Measurements from ENCODE around the gene B4GALT3. TPM values are rescaled to one million over a fixed set of nuclear protein-coding genes. Genes with fewer than 3 reads are reported as not detected.
A peak's percentile ranks its signal among the peaks of the same experiment; 100 is the strongest.
"Not testable (repeated sequence)": the region's sequence is repeated elsewhere in the genome, so short reads cannot be mapped to it uniquely, and the experiment has no call there.

Gene B4GALT3
- total RNA-seq (2014; rRNA removed), result 40.4 and 42.6 TPM in 2 replicates
- 29.1 TPM for polyA plus RNA-seq (2012)

DNA sequence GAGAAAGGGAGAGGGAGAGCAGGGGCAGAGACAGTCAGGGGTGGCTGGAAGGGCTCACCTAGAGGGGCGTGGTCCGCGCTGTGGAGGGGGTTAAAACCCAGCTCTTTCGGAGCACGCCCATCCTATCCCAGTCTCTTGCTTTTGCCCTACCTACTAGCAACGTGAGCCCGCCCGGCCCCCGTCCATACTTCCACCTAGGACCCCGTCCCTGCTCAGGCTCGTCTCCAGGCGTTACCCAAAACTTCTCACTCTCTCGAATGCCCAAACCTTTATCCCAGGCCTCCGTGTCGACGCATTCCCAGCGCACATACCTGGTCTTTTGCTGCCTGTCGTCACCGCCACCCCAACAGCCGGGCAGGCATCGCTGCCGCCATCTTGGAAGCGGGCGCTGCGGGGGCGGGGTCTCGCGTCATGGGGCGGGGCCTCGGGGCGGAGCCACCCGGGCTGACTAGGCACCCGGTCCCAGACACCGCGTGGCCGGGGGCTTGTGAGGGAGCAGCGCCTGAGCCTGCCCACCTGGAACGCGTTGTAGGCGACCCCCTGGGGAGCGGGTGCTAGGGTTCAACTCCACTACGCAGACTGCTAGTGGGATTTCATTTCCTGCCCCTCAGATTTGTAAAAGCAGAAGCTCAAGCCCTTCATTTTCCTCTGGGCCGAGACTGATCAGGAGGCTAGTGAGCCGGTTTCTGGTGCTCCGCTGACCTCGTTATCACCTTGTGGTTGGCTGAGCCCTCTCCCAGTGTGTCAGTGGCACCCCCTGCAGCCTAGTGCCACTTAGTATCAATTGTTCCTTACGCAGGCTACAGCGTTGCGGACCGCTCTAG is at the start of gene B4GALT3:
Gene B4GALT3, minus strand, starts transcription at position 396 of the 824 bp plus-strand sequence. CDS start 1,447 bp downstream, outside the sequence.
- DNase-seq (ENCODE audit: low read depth), result peak; percentile 62

DNA sequence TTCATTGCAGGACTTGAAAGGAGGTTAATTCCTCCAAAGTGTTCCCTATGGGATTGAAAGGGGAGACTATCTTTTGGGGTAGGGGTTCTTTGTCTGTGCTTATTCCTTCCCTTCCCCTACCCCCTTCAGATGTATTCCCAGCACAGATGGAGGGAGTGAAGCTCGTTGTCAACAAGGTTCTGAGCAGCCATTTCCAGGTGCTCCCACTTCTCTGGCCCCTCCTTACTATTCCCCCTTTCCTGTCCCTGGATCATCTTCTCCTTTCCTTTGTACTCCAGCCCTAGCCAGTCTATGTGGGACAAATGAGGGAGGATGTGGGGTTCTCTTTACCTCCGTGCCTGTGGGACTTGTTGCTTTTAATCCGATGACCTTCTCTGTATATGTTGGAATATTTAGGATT is 49.5 kb upstream of the B4GALT3 start:
- no peak for DNase-seq (ENCODE audit: low read depth)

DNA sequence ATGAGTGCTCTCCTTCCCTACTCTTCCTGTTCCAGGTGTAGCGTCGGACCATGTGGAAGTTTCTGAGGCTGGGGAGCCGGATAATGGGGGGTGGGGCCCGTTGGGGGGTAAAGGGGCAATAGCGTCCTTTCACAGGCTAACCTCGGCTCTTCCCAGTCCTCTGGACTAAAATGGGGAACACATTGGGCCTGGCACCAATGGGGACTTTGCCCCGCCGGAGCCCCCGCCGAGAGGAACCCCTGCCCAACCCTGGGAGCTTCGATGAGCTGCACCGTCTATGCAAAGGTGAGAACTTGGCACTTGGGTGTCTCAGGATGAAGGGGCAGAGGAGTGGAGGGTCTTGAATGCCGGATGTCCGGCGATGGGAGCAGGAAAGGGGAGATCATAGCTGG is 49.0 kb upstream of the B4GALT3 start:
- no peak for DNase-seq (ENCODE audit: low read depth)

DNA sequence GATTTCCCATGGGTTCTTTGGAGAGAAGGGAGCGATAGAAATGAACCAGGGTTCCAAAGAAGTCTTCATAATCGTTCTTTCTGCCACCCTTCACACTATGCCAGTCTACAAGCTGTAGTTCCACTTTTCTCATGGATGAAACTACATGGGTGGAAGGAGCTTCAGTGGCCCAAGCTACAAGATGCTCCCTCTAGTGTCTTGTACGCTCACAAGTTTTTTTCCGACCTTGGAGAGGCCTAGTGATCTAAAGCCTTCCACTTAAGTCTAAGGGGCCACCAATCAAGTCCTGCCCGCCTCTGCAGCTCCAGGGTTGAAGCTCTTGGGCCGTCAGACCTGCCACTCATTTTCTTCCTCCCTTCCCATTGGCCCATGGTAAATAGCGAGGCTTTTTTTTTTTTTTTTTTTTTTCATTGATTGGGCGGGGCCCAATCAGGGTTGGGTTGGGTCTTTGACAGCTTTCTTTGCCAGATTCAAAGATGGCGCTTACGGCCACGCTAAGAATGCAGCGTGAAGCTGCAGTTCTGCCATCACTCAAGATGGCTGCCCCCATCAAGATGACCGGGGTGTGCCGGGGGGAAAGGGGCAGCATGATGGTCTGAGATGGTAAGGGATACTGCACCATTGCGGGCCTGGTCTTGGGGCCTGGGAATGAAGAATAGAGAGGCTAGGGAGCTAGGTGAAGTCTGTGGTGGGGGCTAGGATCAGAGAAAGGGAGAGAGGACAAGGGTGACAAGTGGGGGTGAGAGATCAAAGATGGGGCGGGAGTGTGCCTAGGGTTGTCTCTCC is 48.4 kb upstream of the B4GALT3 start, which contains the start of gene TOMM40L:
Gene TOMM40L, plus strand, starts transcription at position 527 of the 786 bp plus-strand sequence. CDS start 430 bp downstream, outside the sequence.
- DNase-seq (ENCODE audit: low read depth), result peak; percentile 100

DNA sequence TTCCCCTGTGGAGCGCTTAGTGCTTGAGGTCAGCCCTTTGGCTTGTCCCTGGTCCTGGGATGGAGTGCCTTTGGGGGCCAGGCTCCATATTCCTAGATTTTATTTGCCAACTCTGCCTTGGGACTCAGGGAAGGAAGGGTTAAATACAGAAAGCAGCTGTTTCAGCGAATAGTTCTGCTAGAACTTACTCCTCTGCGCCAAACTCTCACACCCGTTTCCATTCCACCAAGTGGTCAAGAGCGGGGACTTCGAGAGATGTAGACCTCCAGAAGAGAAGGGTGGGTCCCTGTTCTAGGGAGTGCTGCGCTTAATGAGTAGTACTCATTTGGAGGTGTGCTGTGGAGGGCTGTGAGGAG is 47.8 kb upstream of the B4GALT3 start:
- DNase-seq (ENCODE audit: low read depth), result peak; percentile 18

DNA sequence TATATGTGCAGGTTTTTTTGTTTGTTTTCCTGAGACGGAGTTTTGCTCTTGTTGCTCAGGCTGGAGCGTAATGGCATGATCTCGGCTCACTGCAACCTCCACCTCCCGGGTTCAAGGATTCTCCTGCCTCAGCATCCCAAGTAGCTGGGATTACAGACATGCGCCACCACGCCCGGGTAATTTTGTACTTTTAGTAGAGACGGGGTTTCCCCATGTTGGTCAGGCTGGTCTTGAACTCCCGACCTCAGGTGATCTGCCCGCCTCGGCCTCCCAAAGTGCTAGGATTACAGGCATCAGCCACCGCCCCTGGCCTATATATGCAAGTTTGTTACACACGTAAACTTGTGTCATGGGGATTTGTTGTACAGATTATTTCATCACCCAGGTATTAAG is 47.4 kb upstream of the B4GALT3 start:
- not testable (repeated sequence) for DNase-seq (ENCODE audit: low read depth)

DNA sequence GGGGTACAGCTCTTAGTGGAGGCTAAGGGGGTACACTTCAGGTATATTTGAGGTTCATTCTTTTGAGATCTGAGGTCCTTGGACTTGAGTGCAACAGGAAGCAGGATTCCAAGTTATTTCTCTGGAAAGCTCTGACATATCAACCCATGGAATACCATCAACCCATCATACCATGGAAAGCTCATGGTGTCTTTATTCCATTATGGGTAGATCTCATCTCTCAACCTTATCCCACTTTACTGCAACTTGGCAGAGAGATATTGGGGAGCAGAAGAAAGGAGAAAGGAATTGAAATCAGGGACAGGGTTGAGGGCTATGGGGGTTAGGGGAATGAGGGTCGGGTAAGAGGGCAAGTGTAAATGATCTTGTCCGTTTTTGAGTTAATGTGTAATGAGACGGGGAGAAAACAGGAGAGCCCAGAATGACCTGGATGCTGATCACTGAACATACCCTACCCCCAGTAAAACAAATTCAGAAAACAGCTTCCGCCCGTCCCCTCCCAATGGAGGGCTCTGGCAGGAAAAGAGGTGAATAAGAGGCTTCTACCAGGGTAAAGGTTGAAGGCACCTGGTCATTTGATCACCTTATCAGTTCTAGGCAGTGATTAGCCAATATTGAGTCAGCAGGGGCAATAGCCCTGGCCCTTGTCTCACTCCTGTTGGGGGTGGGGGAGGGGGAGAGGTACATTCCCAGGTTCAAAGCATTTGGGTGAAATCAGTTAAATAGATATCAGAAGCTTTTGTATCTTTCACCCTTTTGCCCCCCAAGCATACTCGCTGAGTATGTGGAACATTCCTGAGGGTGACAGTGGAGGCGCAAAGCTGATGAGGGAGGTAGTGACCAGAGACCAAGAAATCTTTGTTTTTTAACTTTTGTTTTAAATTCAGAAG is 46.7 kb upstream of the B4GALT3 start:
- no peak for DNase-seq (ENCODE audit: low read depth)

DNA sequence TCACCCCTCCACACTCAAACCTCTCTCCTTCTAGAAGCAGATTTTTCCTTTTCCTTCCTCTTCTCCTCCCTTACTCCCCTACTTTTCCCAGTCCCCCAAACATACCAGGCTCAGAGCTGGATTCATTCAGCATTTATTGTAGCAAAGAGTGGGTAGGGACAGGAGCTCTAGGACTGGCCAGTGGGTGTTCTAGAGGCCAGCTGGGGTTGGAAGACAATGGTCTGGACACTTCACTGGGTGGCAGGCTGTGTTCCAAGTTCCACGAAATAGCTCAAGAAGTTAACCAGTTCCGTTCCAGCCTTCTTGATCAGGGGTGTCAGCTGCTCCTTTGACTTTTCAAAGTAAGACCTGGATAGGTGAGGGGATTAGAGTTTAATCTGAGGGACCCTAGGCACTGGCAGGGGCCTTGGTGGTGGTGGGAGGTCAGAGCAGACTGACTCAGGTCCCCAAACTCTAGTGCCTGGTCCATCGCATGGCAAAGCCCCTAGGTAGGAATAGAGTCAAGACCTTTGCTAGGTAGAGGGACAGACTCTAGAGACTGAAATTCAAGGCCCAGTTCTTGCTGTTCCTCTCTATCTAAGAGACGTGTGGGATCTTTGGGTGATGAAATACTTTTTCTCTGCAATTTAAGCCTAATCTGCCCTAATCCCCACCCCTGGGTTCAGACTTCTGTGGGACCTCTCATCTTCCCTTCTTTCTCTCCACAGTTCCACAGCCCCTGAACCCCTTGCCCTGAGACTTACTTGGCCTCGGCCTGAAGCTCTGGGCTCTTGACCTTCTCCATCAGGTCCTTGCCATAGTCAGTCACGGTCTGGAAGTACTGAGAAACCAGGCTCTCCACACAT is 45.1 kb upstream of the B4GALT3 start:
- DNase-seq (ENCODE audit: low read depth), result no peak

DNA sequence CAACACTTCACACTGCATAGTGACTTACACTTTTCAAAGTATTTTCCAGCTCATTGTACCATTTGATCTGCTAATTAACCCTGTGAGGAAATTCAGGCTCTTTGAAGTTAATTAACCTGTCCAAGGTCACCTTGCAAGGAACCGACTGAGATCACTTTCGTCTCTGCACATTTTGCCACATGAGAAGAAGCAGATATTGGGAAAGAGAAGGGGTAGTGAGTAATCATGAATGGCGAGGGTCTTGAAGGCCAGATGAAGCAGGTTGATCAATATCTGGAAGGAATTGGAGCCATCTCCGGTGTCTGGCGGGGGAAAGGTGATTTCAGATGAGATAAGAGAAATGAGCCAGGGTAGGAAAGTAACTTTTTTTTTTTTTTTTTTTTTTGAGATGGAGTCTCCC is 42.7 kb upstream of the B4GALT3 start:
- no peak for DNase-seq (ENCODE audit: low read depth)

DNA sequence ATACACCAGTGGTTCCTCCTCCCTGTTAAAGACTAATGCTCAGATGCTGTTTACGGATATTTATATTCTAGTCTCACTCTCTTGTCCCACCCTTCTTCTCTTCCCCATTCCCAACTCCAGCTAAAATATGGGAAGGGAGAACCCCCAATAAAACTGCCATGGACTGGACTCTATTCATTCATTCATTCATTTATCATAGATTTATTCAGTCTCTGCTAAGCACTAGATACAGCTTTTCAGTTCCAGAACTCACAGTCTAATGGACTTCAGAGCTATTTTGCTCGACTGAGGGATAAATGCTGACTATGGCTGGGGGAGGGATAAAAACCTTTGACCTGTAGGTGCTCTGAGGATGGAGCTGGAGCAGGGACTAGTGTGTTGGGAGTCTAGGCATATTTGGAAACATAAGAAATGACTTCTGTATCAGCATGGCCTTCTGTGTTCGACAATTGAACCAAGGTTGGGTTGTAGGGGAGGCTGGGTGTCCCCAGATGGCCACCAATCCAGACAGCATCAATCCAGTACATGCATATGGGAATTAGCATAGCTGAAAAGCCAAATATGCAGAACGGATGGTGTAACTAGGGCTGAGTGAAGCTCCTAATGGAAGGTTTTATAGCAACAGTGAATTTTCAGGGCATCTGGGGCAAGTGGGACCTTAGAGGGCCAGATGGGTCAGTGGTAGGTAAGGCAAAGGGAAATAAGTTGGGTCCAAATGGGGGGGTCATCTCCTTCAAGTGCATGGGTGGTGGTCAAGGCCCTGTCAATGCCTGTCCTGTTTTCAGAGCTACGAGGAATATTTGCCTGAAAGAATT is 42.0 kb upstream of the B4GALT3 start:
- no peak for DNase-seq (ENCODE audit: low read depth)

DNA sequence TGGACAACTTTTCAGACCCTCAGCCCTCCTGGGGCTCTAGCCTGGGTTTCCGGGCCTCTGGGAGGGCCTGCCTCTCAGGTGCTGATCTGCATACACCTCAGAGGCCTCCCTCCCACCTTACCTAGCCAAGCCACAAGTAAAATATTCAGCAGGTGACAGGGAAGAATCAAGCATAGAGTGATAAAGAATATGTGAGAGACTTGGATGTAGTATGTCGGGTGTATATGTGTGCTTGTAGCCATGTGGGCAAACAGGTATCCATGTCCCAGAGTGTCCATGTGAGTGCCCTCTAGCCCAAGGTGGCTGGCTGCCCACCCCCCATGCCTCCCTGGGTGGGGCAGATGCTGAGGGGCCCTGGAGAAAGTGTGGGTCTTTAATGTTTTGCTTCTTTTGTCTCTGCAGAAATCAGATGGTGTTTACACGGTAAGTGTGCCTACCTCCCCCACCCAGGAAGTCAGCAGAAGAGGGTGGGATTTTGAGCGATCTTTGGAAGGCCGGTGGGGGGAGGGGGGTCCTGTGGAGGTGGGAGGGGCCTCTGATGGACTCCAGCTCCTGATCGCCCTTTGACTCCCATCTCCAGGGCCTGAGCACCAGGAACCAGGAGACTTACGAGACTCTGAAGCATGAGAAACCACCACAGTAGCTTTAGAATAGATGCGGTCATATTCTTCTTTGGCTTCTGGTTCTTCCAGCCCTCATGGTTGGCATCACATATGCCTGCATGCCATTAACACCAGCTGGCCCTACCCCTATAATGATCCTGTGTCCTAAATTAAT is 41.2 kb upstream of the B4GALT3 start:
- no peak for DNase-seq (ENCODE audit: low read depth)

DNA sequence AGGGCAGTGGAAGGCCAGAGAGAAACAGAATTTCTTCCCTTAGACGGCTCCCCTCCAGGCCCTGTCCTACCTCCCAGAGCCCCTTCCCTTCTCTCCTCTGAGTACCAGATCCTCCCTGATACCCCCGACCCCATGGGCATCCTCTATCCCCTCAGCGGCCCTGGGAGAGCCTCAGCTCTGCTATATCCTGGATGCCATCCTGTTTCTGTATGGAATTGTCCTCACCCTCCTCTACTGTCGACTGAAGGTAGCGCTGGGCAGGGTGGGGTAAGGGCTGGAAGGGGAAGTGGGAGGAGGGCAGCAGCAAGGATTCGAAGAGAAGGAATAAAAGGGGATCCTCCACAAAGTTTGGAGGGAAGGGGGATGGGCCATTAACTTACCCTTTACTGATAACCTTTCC is 40.5 kb upstream of the B4GALT3 start:
- no peak for DNase-seq (ENCODE audit: low read depth)

DNA sequence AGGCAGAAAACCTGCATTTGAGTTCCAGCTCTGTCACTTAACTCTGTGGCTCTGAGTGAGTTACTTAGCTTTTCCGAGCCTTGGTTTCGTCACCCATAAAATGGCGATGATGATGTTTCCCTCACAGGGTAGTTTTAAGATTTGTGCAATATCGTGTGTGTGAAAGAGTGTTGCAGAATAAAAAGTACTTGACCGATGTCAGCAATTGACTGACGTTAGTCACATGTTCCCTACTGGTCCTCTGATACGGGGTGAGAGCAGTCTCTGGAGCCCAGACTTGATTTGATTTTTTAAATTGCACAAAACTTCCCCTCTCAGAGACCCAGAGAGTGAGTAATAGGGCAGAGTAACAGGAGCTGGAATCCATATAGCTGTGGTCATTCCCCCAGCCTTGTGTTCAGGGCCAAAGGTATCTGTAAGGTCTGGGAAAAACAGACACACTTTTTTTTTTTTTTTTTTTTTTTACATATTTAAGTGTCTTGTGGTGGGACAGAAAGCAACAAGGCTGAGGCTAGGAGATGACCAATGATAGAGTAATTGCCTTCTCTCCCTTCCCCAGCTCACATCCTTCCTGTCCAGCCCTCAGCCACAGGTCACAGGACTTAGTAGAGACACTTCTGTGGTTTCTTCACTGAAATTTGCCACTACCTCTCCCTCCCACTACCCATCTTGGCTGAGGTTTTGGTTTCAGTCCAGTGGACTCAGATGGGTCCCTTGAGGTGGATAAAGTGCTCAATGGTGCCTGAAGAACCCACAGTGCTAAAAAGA is 39.8 kb upstream of the B4GALT3 start:
- peak; percentile 93 for DNase-seq (ENCODE audit: low read depth)

DNA sequence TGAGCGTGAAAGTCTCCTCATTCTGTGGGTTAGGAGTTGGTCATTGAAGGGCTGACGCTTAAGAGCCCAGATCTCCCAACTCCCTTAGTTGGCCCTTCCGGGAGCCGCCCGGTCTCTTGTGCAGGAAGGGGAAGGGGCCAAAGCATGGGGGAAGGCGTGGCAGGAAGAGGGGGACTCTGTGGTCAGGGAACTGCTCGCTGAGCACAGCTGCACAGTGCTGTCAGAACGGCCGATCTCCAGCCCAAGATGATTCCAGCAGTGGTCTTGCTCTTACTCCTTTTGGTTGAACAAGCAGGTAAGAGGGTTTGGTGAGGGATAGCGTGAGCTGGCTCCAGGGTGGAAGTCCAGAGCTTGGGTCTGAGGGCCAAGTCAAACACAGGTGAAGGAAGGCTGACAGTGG is 37.8 kb upstream of the B4GALT3 start, which contains the start of gene FCER1G:
Gene FCER1G, plus strand, starts transcription at position 220 of the 400 bp plus-strand sequence. Its CDS starts 27 bp downstream, at position 247.
- DNase-seq (ENCODE audit: low read depth), result no peak

DNA sequence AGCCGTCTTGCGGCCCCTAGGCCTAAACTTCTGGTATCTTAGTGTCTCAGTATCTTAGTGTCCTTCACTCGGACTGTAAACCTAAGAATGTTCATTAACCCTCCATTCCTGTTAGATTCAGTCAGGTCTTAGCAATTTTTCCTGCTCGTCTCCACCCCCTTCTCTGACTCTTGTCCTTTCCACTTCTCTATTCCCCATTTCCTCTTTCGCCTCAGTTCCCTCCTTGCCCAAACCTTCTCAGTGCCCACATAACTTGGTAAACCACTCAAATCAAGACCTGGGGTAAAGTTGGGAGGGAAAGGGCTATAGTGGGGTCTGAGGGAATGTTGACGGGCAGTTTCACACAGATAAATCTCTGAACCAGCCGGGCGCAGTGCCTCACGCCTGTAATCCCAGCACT is 37.1 kb upstream of the B4GALT3 start:
- no peak for DNase-seq (ENCODE audit: low read depth)

DNA sequence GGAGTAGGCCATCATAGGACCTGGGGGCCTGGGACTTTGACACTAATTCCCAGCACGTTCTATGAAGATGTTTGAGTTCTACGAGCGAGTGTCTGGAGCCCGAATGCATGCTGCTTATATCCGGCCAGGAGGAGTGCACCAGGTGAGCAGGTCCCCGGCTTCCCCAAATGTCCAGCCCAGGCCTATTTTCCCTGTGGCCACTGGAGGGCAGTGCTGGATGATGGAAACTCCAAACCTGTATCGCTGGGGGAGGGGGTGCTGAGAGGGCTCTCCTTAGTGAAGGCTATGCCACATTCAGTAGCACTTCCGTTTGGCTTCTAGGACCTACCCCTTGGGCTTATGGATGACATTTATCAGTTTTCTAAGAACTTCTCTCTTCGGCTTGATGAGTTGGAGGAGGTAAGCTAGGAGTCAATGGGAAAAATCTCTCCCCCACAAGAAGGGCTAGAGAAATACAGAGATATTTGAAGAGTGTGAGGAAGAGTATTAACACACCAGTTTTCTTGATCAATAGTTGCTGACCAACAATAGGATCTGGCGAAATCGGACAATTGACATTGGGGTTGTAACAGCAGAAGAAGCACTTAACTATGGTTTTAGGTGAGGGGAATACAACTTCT is 32.6 kb upstream of the B4GALT3 start:
- peak; percentile 62 for DNase-seq (ENCODE audit: low read depth)

DNA sequence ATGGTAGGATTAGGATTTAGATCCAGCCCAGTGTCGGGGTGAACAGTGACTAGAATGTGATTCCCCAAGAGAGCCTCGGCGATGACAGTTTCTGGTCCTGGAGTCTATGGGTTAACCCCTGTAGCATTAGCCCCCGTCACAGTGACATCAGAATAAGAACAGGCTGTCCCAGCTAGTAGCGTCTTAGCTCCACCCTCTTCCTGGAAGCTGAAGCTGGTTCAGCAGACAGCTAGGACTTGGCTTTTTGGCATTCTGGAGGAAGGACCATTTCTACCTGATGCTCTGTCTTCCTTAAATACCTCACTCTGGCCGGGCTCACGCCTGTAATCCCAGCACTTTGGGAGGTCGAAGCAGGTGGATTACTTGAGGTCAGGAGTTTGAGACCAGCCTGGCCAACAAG is 29.9 kb upstream of the B4GALT3 start:
- peak; percentile 46 for DNase-seq (ENCODE audit: low read depth)

Measured in LHCN-M2 (cell line).